A673 (cell line): ENCODE measurements around the gene TMEM44.

Experiments
- CTCF ChIP-seq: fragments of 300-800, 200-600 bp; sonication (generic); conservative IDR thresholded peaks from 2 replicates; pipeline ENCODE4 v1.5.1; 2017; ENCODE audit warnings: low read depth, mild to moderate bottlenecking, antibody characterized with exemption, low read length, moderate library complexity, mixed read lengths
- EZH2 ChIP-seq: fragments of 200-600 bp; sonication (generic); IDR thresholded peaks from 2 replicates; pipeline ENCODE4 v1.6.1; 2017; ENCODE audit warnings: borderline replicate concordance, low read depth, mild to moderate bottlenecking, mixed read lengths, antibody characterized with exemption, low read length; ENCODE audit not compliant: poor library complexity, severe bottlenecking

GRCh38 chr3:194585880-194586281 is 47.3 kb downstream of the TMEM44 start:
- TF ChIP-seq CTCF (no peak), EZH2 (no peak)
